Effector memory CD4-positive, alpha-beta T cell (primary cell): ENCODE measurements around the gene AVPI1.

ENCODE experiments used
- DNase-seq, 3 donors: peaks; one replicate each; pipeline ENCODE4 v3.0.0-alpha.2; 2020
- H3K27ac ChIP-seq: 2 replicates; pipeline ENCODE4 v1.7.0; 2013; ENCODE audit warnings: mild to moderate bottlenecking, low read length, moderate library complexity; ENCODE audit not compliant: insufficient read depth, poor library complexity, severe bottlenecking
- H3K27me3 ChIP-seq: replicated peaks from 2 replicates; pipeline ENCODE4 v1.7.0; 2013; ENCODE audit warnings: mild to moderate bottlenecking, low read length; ENCODE audit not compliant: insufficient read depth, control insufficient read depth, poor library complexity, severe bottlenecking
- H3K36me3 ChIP-seq: 2 replicates; pipeline ENCODE4 v1.7.0; 2013; ENCODE audit warnings: mild to moderate bottlenecking, low read length, moderate library complexity; ENCODE audit not compliant: control insufficient read depth, insufficient read depth
- H3K4me1 ChIP-seq: 2 replicates; pipeline ENCODE4 v1.7.0; 2013; ENCODE audit warnings: low read length, mild to moderate bottlenecking; ENCODE audit not compliant: control insufficient read depth, insufficient read depth, poor library complexity, severe bottlenecking
- H3K4me3 ChIP-seq: 2 replicates; pipeline ENCODE4 v1.7.0; 2013; ENCODE audit warnings: low read length, low read depth, mild to moderate bottlenecking; ENCODE audit not compliant: insufficient read depth, poor library complexity, severe bottlenecking
- H3K9me3 ChIP-seq: 2 replicates; pipeline ENCODE4 v1.7.0; 2013; ENCODE audit warnings: mild to moderate bottlenecking, low read length, moderate library complexity; ENCODE audit not compliant: control insufficient read depth
- total RNA-seq, 3 donors: gene quantifications; one replicate each; lab custom pipeline; 2026; lab: John Stamatoyannopoulos, UW

AVPI1 gene
- total RNA-seq, result 7.2 to 8.7 (median 8.3) reads per million in 3 donors

DNA sequence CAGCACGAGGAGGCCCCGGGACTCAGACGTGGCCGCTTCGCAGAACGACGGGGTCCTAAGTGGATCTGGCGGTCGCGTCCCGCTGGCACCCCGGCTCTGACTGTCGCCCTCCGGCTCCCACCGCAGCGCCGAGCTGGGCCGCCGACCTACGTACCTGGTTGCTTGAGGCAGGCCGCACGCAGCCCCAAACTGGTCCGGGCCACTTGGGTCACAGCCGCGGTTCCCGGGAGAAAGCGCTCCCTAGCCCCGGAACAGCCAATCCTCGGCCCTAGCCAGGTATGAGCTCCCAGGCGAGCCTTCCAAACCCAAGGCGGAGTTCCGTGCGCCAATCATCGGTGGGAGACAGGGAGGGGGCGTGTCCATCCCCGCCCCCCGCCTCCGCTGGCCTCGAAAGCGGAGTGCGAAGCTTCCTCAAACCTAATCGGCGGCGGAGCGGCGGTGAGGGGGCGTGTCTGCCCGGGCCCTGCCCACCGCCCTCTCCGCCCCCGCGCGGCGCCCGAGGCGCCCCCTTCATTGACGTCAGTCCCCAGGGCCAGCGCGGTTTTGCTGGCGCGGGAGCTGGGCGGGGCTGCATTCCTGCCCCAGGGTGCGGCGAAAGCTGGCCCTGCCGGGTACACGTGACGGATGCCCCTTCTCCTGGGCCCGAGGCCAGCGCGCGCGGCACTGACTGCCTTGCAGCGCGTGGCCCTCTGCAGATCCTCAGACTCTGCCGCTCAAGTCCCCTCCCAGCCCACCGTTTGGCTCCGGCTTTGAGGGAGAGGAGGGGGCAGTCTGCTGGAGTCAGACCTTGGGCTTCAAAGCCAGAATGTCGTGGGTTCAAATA, at the start of gene AVPI1:
AVPI1 (minus strand) TSS at position 280 of the 823 bp plus-strand sequence. CDS start 7,336 bp downstream, outside the sequence.
- Histone ChIP-seq H3K27me3 (no peaks in the 10 kb centered on the region), H3K4me3 (peak within 1 kb of the TSS; percentile 82), H3K4me1 (peaks cover 10% of the 10 kb centered on the region), H3K9me3 (no peaks in the 10 kb centered on the region), H3K36me3 (no peaks in the 10 kb centered on the region), H3K27ac (peak within 1 kb of the TSS; percentile 63)
- DNase-seq, result peak; percentile 95 to 96 (median 96)

DNA sequence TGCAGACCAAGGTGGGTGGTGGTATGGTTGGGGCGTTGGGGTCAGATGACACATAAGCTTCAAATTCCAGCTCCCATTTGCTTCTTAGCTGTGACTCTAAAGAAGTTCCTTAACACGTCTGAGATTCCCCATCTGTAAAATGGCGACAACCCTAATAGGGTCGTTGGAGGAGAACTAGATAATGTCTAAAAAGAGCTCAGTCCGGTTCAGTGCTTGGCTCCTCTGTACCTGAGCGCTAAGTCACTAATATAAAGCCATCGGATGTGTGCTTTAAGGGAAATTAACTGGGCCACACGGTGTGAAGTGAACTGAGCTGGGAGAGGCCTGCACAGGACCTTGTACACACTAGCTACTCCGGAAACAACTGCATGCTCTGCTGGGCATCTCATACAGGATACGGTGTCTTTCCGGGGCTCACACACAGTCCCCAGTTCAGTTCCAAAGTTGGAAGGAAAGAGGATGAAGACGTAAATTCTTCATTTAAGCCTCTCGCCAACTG, 49.4 kb upstream of the AVPI1 start:
- no peaks in the 10 kb centered on the region for H3K27me3 ChIP-seq
- H3K9me3 ChIP-seq, result no peaks in the 10 kb centered on the region
- DNase-seq, result no peak
- H3K27ac ChIP-seq, result peak overlapping the region; percentile 83
- peaks cover 14% of the 10 kb centered on the region for H3K4me1 ChIP-seq
- H3K4me3 ChIP-seq, result peak overlapping the region; percentile 88
- peaks cover 6% of the 10 kb centered on the region for H3K36me3 ChIP-seq

DNA sequence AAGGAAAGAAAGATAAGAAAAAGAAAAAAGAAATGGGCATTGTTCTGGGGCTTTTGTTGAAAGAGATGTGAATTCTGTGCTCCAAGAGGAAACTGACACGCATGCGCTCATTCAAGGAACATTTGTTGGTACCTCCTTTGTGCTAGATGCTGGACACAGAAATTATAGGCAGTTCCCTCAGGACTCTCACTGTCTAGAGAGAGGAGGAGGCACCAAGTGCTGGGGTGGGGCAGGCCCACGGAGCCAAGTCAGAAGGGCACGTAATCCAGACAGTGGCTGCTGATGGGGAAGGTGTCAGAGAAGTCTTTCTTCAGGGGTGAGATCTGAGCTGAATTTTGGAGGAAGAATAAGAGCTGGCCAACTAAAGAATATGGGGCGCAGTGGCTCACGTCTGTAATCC, 47.0 kb upstream of the AVPI1 start:
- Histone ChIP-seq H3K4me3 (no peak overlapping the region), H3K4me1 (peaks cover 14% of the 10 kb centered on the region), H3K36me3 (no peaks in the 10 kb centered on the region), H3K27me3 (no peaks in the 10 kb centered on the region), H3K9me3 (no peaks in the 10 kb centered on the region), H3K27ac (no peak overlapping the region)
- no peak for DNase-seq

DNA sequence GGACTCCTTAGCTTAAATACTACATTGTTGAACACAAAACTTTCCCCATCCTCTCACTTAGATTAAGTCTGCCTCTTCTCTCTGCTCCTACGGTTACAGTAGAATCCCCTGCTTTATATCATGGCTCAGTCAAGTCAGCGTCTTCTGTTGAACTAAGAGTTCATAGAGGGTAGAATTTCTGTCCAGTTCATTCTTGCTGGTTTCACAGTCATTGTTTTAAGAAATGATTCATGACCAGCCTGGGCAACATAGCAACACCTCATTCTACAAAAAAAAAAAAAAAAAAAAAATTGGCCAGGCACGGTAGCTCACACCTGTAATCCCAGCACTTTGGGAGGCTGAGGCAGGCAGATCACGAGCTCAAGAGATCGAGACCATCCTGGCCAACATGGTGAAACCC, 46.2 kb upstream of the AVPI1 start:
- Histone ChIP-seq H3K27me3 (no peaks in the 10 kb centered on the region), H3K4me1 (peaks cover 8% of the 10 kb centered on the region), H3K4me3 (no peak overlapping the region), H3K36me3 (no peaks in the 10 kb centered on the region), H3K9me3 (no peaks in the 10 kb centered on the region), H3K27ac (no peak overlapping the region)
- DNase-seq, result no peak

- H3K4me1 ChIP-seq, result no peaks in the 10 kb centered on the region
- DNase-seq, result no peak
Observed at GRCh38 chr10:97732052-97732359, 45.0 kb upstream of the AVPI1 start.

DNA sequence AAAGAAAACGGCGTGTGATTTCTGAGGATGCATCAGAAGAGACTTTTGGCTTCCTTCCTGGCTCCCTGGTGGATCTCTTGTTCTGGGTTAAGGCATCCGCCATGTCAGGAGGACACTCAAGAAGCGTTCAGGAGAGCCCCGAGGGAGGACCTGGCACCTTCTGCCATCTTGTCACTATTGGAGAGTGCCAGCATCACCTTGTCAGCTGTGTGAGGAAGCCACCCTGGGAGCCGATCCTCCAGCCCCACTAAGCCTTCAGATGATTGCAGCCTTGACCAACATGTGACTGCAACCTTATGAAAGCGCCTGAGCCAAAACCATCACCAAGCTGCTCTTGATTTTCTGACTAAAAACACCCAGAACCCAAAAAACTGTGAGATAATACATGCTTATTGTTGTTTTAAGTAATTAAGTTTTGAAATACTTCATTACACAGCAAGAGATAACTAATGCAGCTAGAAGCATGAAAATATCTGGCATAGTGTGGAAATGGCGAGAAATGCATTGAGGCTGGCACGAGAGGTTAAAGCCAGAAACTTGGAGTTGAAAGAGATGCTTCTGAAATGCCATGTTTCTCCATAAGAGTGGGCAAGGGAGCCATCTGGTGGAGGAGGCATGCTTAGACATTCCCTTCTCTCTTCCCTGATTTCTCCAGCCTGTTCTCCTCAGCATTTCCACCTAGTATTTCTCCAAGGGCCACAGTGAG, 44.5 kb upstream of the AVPI1 start:
- Histone ChIP-seq H3K4me1 (no peaks in the 10 kb centered on the region), H3K27me3 (no peaks in the 10 kb centered on the region), H3K4me3 (no peak overlapping the region), H3K27ac (no peak overlapping the region), H3K9me3 (no peaks in the 10 kb centered on the region), H3K36me3 (no peaks in the 10 kb centered on the region)
- DNase-seq, result peak; percentile 20 to 56 (median 33)

More at GRCh38 chr10:97732052-97732359, 45.0 kb upstream of the AVPI1 start:
- no peak overlapping the region for H3K27ac ChIP-seq
- no peaks in the 10 kb centered on the region for H3K9me3 ChIP-seq
- H3K36me3 ChIP-seq, result no peaks in the 10 kb centered on the region
- no peak overlapping the region for H3K4me3 ChIP-seq
- H3K27me3 ChIP-seq, result no peaks in the 10 kb centered on the region

- no peaks in the 10 kb centered on the region for H3K4me1 ChIP-seq
- H3K27me3 ChIP-seq, result no peaks in the 10 kb centered on the region
- no peak overlapping the region for H3K27ac ChIP-seq
- H3K9me3 ChIP-seq, result no peaks in the 10 kb centered on the region
- H3K36me3 ChIP-seq, result no peaks in the 10 kb centered on the region
- DNase-seq, result no peak
- H3K4me3 ChIP-seq, result no peak overlapping the region
Observed at GRCh38 chr10:97729014-97729413, 42.0 kb upstream of the AVPI1 start.

DNA sequence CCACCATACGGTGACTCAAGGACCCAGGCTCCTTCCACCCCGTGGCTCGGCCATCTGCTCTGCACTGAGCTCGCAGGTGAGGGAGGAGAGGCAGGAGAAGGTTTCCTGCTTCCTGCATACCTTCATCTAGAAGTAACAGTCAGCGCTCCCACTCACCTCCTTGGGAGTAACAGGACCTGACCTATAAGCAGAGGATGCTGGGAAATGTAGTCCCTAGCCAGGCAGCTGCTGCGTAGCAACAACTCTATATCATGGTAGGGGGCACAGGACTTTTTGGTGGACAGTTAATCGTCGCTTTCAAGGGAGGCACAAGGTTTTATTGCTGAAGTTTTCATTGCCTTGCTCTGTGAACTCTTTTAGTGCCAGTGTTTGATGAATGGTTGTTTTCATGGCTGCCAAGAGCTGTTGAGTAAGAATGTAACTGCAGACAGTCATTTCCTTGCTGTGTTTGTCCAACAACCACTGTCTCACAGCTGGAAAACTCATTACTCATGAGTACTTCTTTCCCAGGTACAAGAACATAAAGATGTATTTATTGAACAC, 39.7 kb upstream of the AVPI1 start:
- Histone ChIP-seq H3K27ac (no peak overlapping the region), H3K4me1 (no peaks in the 10 kb centered on the region), H3K27me3 (no peaks in the 10 kb centered on the region), H3K36me3 (no peaks in the 10 kb centered on the region), H3K4me3 (no peak overlapping the region), H3K9me3 (no peaks in the 10 kb centered on the region)
- no peak for DNase-seq

DNA sequence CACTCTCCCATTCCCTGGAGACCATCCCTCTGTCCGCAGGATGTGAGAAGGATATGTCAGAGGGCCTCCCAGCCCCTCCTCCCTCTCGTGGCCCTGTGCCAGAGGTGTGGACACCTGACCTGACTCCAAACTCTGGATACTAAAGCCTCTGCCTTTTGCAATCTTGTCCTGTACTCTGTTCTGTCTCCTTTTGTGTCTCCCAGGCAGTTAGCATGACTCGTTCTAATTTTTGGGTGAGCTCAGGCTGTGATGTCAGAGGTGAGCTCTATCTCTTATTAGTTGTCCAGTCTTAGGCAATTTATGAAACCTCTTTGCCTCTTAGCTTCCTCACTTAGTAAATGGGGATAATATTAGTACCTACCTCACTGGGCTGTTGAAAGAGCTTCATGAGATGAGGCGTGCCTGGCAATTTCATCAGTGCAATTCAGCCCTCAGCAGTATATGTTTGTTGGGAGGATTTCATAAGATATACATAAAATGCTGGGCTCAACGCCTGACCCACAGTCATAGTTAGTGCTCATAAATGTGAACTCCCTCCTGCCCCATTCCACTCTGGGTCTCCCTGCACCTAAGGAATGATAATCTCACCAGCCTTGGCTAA, 37.4 kb upstream of the AVPI1 start:
- no peak for DNase-seq

More for the DNA sequence above, 37.4 kb upstream of the AVPI1 start:
- H3K27ac ChIP-seq, result no peak overlapping the region
- no peaks in the 10 kb centered on the region for H3K4me1 ChIP-seq
- H3K36me3 ChIP-seq, result no peaks in the 10 kb centered on the region
- no peaks in the 10 kb centered on the region for H3K27me3 ChIP-seq
- H3K4me3 ChIP-seq, result no peak overlapping the region
- no peaks in the 10 kb centered on the region for H3K9me3 ChIP-seq
